Activated CD4-positive, CD25-positive, alpha-beta regulatory T cell treated with anti-CD3 and anti-CD28 coated beads, Interleukin-2, amount 50 U/mL, for 16 hours (primary cell): ENCODE measurements around the gene ZNF681.
A peak's percentile ranks its signal among the peaks of the same experiment; 100 is the strongest.
"Not testable (repeated sequence)": the region's sequence is repeated elsewhere in the genome, so short reads cannot be mapped to it uniquely, and the experiment has no call there.

Experiments used
- DNase-seq: peaks from one replicate; pipeline ENCODE4 v3.0.0-alpha.2; 2020; ENCODE audit warnings: low read depth, low spot score

ZNF681 gene

GRCh38 chr19:23774106-23774505 lies 15.4 kb upstream of the ZNF681 start:
- no peak for DNase-seq

- DNase-seq = no peak
Observed at GRCh38 chr19:23772675-23773063, 14.0 kb upstream of the ZNF681 start.

- no peak for DNase-seq
Observed at GRCh38 chr19:23771761-23772674, 13.3 kb upstream of the ZNF681 start.

- no peak for DNase-seq
Observed at GRCh38 chr19:23771316-23771715, 12.6 kb upstream of the ZNF681 start.

GRCh38 chr19:23770672-23771250 lies 12.1 kb upstream of the ZNF681 start:
- DNase-seq = no peak

GRCh38 chr19:23769691-23770468 lies 11.2 kb upstream of the ZNF681 start:
- DNase-seq = no peak

- DNase-seq = no peak
Observed at GRCh38 chr19:23766951-23767350, 8.3 kb upstream of the ZNF681 start.

GRCh38 chr19:23764781-23765180 lies 6.1 kb upstream of the ZNF681 start:
- no peak for DNase-seq

GRCh38 chr19:23762884-23763711 lies 4.4 kb upstream of the ZNF681 start:
- DNase-seq = peak; percentile 66

GRCh38 chr19:23762548-23762883 lies 3.8 kb upstream of the ZNF681 start:
- no peak for DNase-seq

GRCh38 chr19:23760326-23760725 lies 1.6 kb upstream of the ZNF681 start:
- DNase-seq = not testable (repeated sequence)

- not testable (repeated sequence) for DNase-seq
Observed at GRCh38 chr19:23743633-23744232, 15.0 kb downstream of the ZNF681 start.

GRCh38 chr19:23730729-23731465 lies 27.8 kb downstream of the ZNF681 start:
- DNase-seq = not testable (repeated sequence)

- DNase-seq = not testable (repeated sequence)
Observed at GRCh38 chr19:23724161-23724560, 34.5 kb downstream of the ZNF681 start.

GRCh38 chr19:23718802-23719201 lies 39.9 kb downstream of the ZNF681 start:
- no peak for DNase-seq

GRCh38 chr19:23716792-23717191 lies 41.9 kb downstream of the ZNF681 start:
- DNase-seq = no peak

- DNase-seq = no peak
Observed at GRCh38 chr19:23709347-23709746, 49.3 kb downstream of the ZNF681 start.

GRCh38 chr19:23706657-23707056 lies 52.0 kb downstream of the ZNF681 start:
- DNase-seq = no peak

- DNase-seq = no peak
Observed at GRCh38 chr19:23699521-23699860, 59.2 kb downstream of the ZNF681 start.

- no peak for DNase-seq
Observed at GRCh38 chr19:23698711-23699520, 59.8 kb downstream of the ZNF681 start.
